HEK293 (cell line): ENCODE results near the gene KYAT1.

Experiments used
- BCL11A ChIP-seq: fragments of 450-650 bp; formaldehyde crosslinking; IDR thresholded peaks from 2 replicates; pipeline ENCODE4 v1.5.1; 2016; ENCODE audit warnings: low read depth, missing biosample characterization, missing genetic modification characterization
- CTCF ChIP-seq: fragments of 450-650 bp; formaldehyde crosslinking; IDR thresholded peaks from 2 replicates; pipeline ENCODE4 v1.5.1; 2016; ENCODE audit warnings: missing biosample characterization, missing genetic modification characterization
- FEZF1 ChIP-seq: fragments of 450-650 bp; formaldehyde crosslinking; IDR thresholded peaks from 2 replicates; pipeline ENCODE4 v1.5.1; 2016; ENCODE audit warnings: missing biosample characterization, missing genetic modification characterization
- OVOL3 ChIP-seq: fragments of 450-650 bp; formaldehyde crosslinking; IDR thresholded peaks from 2 replicates; pipeline ENCODE4 v1.5.1; 2016; ENCODE audit warnings: missing biosample characterization, missing genetic modification characterization
- TRIM28 ChIP-seq: IDR thresholded peaks from 2 replicates; pipeline ENCODE4 v1.6.1; 2011; ENCODE audit warnings: low read length, control low read depth, borderline replicate concordance
- YY1 ChIP-seq: fragments of 450-650 bp; formaldehyde crosslinking; IDR thresholded peaks from 2 replicates; pipeline ENCODE4 v1.5.1; 2018; ENCODE audit warnings: missing biosample characterization, missing genetic modification characterization
- ZBTB21 ChIP-seq: fragments of 450-650 bp; formaldehyde crosslinking; IDR thresholded peaks from 2 replicates; pipeline ENCODE4 v1.5.1; 2017; ENCODE audit warnings: missing biosample characterization, missing genetic modification characterization
- ZEB2 ChIP-seq: fragments of 450-650 bp; formaldehyde crosslinking; IDR thresholded peaks from 2 replicates; pipeline ENCODE4 v1.5.1; 2016; ENCODE audit warnings: missing biosample characterization, missing genetic modification characterization
- ZNF121 ChIP-seq: fragments of 450-650 bp; formaldehyde crosslinking; IDR thresholded peaks from 2 replicates; pipeline ENCODE4 v1.5.1; 2016; ENCODE audit warnings: missing biosample characterization, missing genetic modification characterization
- ZNF239 ChIP-seq: fragments of 450-650 bp; formaldehyde crosslinking; IDR thresholded peaks from 2 replicates; pipeline ENCODE4 v1.5.1; 2016; ENCODE audit warnings: missing biosample characterization, missing genetic modification characterization
- ZNF423 ChIP-seq: fragments of 450-650 bp; formaldehyde crosslinking; IDR thresholded peaks from 2 replicates; pipeline ENCODE4 v1.5.1; 2016; ENCODE audit warnings: missing biosample characterization, missing genetic modification characterization
- ZNF660 ChIP-seq: fragments of 450-650 bp; IDR thresholded peaks from 2 replicates; pipeline ENCODE4 v1.5.1; 2018; ENCODE audit warnings: missing biosample characterization, mild to moderate bottlenecking, missing genetic modification characterization
- ZNF776 ChIP-seq: fragments of 450-650 bp; formaldehyde crosslinking; IDR thresholded peaks from 2 replicates; pipeline ENCODE4 v1.5.0; 2017; ENCODE audit warnings: missing biosample characterization, missing genetic modification characterization, borderline replicate concordance

GRCh38 chr9:128846680-128847030 lies 35.1 kb downstream of the KYAT1 start:
- TF ChIP-seq ZNF121 (tag by site-specific recombination) (no peak), BCL11A (tag by site-specific recombination) (no peak), ZNF423 (tag by site-specific recombination) (no peak), CTCF (tag by site-specific recombination) (no peak), ZBTB21 (no peak), ZEB2 (tag by site-specific recombination) (no peak), OVOL3 (tag by site-specific recombination) (no peak), FEZF1 (no peak), ZNF239 (no peak), TRIM28 (no peak), ZNF660 (tag by site-specific recombination) (no peak), ZNF776 (tag by site-specific recombination) (no peak), YY1 (tag by site-specific recombination) (no peak)
